NCI-H460 (cell line): ENCODE measurements around the gene NHLH1. TPM values are rescaled to one million over a fixed set of nuclear protein-coding genes. Genes with fewer than 3 reads are reported as not detected.
A peak's percentile ranks its signal among the peaks of the same experiment; 100 is the strongest.

ENCODE experiments used
- DNase-seq: peaks from one replicate; pipeline ENCODE4 v3.0.0-alpha.2; 2016; ENCODE audit warnings: low read depth; ENCODE audit errors: extremely low read depth
- polyA plus RNA-seq: library from polyadenylated mRNA; depleted of rRNA; stranded (reverse); fragments of >200 nt; gene quantifications from 2 replicates; pipeline ENCODE4 v1.2.3, GENCODE V29; 2014; cell fraction: nucleus; rRNA removed
- total RNA-seq: library from RNA; depleted of rRNA; stranded (reverse); fragments of >200 nt; shearing (Covaris generic); gene quantifications from 2 replicates; pipeline ENCODE4 v1.2.3, GENCODE V29; 2014; rRNA removed

NHLH1 gene
- 0.27 TPM in 1 of 2 replicates, not detected in the other for total RNA-seq
- 0.31 TPM in 1 of 2 replicates, not detected in the other for polyA plus RNA-seq

DNA sequence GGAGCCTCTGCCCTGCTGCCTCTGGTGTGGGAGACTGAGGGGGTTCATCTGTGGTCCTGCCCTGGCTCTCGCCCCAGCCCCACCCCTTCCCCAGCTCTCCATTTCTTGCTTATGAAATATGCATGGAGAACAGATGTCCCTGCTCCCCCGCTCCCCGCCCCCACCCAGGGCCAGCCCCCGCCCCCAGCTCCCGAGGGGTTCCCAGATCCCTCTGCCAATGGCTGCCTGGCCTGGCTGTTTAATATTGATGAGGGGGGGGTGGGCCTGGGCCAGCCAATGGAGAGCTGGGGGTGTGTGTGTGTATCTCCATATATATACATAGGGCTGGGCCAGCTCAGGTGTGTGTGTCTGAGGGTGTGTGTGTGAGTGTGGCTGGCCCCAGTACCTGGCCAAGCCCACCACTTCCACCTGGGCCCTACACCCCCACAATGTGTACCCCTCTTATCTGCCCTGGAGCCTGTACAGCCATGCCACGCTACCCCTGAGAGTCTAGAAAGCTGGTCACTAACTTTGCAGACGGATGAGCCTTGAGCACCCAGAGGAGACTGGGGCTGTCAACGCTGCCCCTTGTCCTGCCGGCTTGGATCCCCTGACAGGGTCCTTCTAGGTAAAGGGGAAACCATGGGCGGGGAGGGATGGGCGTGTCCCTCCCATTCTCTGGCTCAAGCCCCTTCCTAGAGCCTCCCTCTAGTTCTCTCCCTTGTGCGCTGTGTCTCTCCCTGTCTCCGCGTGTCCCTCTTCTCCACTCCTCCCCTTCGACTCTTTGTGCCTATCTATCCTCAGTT, at the start of gene NHLH1:
NHLH1 (plus strand) TSS at position 341 of the 785 bp plus-strand sequence. CDS start 3,661 bp downstream, outside the sequence.
- DNase-seq: no peak

DNA sequence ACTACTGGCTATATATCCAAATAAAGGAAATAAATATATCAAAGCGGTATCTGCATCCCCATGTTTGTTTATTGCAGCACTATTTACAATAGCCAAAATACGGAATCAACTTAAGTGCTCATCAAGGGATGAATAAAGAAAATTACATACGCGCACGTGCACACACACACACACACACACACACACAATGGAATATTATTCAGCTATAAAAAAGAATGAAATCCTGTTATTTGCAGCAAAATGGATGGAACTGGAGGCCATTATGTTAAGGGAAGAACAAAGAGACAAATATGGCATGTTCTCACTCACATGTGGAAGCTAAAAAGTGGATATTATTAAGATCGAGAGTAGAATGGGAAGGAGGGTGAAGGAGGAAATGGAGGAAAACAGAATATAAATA, 44.0 kb upstream of the NHLH1 start:
- DNase-seq: no peak

DNA sequence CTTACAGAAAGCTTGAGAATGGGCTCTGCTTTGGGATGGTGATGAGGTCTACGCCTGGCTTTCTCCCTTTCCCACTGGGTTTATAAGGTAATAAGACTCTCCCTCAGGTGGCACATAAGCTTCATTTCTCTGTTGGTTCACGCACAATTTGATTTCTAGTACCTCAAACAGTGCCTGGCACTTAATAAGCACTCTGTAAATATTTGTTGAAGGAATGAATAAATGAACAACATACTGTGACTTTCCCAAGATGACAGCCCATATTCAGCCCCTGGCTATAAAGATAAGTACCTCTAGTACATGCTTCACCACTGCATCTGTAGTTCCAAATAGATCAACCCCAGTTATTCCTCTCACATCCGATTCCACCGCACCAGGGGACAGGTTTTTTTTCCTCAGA, 41.6 kb upstream of the NHLH1 start:
- no peak for DNase-seq

DNA sequence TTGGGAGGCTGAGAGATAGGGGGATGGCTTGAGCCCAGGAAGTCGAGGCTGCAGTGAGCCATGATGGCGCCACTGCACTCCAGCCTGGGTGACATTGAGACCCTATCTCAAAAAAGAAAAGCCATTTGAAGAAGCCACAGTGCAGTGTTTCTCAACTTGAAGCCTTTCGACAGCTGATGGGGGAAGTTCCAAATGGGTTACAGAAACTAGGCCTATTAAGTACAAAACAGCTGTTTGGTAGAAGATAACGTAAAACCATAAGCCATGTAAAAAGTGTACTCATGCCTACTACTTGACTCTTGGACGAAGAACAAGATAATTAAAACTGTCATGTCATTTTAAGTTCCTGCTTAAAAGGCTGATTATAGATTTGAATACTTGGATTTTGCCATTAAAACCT, 40.5 kb upstream of the NHLH1 start:
- no peak for DNase-seq

DNA sequence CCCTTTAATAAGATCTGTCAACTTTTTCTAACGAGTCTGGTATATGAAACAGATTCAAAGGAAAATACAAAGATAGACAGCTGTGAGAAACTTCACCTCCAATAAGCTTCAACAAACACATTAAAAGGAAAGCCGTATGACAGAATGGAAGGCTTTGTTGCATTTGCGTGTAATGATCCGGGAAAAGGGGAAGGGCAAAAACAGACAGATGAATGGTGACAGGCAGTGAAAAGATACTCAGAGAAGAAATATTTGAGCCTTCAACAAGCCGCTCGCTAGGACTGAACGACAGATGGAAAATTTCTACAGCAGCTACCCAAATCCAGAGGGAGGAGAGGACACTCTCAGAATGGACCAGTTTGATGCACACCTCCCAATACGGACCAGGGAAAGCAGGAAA, 38.7 kb upstream of the NHLH1 start:
- no peak for DNase-seq

DNA sequence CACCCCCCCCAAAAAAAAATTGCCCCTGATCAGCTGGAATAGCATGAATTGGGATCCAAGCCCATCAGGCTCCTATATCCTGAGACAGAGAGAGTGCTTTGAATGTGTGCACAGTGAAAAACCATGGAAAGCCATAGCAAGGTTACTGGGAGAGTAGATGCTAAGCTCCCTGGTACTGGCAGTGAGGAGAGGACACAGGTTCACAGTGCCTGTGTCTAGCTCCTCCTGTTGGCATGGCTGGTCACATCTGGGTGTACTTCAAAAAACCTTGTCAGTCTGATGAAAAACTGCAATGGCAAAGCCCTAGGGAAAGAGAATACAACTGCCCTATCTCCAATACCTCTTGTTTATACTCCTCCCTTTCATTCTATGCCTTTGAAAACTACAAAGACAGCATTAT, 36.8 kb upstream of the NHLH1 start:
- DNase-seq: no peak

DNA sequence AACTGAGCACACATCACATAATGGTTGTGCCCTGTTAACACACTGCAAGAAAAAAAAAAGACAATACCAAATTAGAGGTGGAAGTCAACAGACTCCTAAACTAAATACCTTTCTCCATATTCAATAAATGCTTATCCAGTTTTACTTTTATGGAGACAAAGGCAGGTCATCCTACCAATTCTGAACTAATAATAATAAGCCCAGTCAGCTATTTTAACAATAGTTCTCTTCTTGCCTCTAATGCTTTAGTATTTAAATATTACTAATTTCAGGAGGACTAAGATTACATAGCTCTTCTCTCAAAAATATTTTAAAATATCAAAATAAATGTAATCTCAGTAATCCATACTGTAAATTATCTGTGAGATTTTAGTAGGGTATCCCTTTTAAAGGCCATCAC, 34.4 kb upstream of the NHLH1 start:
- no peak for DNase-seq

DNA sequence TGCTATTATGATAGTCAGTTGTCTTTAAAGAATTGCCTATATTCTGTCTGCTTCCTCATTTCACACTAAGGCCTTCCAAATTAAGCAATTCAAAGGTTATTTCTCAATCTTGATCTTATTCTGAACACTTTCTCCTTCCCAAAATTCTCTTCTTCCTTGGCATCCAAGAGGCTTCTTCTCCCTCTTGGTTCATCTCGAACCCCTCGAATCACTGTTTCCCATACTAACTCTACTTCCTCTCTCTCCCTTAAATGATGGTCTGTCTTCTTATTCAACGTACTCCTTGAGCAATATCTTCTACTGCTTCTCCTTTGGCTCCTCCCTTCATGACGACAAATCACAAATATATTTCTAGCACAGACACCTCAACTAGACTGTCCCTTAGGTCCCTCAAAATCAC, 28.3 kb upstream of the NHLH1 start:
- DNase-seq: no peak

DNA sequence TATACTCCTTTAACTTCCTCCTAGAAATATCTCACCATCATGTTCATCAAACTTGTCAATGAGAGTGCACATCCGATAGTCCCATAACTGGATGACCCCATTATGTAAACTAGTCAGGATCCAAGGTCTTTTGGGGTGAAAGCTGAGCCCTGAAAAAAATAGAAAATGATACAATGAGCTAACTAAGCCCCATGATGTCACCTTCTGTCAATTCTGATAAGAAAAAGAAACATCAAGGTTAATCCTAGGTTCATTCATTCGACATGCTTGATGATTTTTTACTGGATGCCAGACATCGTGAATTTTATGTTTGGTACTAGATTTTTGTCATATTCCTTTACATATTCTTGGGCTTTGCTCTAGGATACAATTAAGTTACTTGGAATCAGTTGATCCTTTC, 26.7 kb upstream of the NHLH1 start:
- no peak for DNase-seq

DNA sequence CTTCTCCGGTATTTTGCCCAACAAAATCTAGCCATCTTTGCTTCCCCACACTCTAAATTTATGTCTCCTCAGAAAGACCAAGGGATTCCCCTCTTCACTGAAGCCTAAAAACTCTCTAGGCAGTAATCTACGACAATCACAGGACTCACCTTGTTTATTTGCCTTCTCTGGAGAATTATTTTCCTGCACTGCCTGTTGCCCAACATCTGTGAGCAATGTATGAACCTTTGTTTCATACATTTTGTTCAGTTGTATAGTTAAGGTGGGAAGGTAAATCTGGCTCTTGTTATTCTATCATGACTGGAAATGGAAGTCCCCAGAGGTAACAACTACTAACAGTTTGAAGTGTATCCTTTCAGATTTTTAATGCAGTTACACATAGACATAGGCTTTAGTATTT, 26.0 kb upstream of the NHLH1 start:
- DNase-seq: no peak

DNA sequence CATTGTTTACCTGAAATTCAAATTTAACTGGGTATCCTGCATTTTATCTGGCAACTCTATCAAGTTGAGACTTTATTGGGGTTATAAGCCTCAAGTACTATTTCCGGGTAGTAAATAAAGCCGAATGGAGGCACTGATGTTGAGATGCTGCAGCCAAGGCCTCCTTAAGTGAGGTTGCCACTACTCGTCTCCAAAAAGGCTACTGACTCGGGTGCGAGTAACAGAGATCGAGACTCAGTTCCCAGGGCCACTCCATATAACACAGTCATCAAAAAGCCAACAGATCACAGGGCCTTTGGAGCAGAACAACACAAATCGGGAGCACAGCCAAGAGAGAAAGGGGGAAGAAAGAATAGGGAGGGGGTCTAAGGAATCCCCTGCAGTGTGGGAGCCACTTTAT, 24.3 kb upstream of the NHLH1 start:
- no peak for DNase-seq

DNA sequence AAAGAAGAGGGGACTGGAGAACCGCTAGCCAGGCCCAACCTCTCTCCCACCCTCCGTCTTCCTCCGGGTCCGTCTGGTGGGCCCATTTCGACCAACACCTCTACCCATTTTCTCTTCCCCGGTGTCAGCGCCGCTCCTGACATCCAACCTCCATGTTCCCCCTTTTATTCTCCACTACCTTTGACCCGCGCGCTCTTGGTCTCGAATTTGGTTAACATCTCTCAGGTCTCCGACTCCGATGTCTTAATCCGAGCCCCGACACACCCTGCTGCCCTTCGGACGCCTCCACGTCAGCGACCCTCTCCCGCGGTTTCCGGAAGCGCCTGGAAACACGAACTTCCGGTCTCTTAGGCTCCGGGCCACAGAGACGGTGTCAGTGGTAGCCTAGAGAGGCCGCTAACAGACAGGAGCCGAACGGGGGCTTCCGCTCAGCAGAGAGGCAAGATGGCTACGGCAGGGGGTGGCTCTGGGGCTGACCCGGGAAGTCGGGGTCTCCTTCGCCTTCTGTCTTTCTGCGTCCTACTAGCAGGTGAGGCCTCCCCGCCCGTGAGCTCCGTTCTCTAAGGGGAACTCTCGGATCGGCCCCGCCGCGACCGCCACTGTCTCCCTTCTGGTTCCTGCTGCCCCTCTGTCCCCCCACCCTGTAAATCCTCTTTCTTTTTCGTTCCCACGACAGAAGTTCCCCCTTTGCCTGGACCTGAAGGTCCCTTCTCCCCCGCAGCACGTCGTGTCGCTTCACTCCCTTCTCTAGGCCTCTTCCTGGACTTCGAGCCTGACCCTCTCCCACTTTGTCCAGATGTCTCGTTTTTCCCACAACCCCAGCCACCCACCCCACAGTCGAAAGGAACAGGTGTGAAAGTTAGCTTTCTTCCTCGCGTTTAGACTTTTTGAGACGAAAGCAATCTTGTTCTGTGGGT, 23.7 kb upstream of the NHLH1 start, which contains the start of the genes COPA and NCSTN:
COPA (minus strand) TSS at position 298 of the 917 bp plus-strand sequence; CDS start at position 218, 80 bp downstream.
NCSTN (plus strand) TSS at position 431 of the 917 bp plus-strand sequence; CDS start at position 445, 14 bp downstream.
- DNase-seq: peak; percentile 98

DNA sequence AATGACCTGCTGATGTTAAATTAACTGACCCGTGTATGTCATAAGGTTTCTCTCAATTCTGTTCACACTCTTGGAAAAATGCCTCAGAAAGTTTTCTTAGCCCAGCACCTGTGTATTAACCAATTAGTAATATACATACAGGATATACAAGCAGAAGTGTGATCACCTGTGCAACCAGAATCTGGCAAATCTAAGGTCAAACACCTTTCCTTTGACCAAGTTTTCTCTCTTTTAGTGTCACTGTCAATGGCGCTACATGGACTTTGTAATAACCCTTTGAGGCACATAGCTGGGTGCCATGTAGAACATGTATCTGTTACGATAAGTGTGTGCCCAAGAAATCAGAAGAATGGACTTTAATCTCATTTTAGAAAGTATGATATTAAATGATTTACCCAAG, 22.6 kb upstream of the NHLH1 start:
- no peak for DNase-seq

DNA sequence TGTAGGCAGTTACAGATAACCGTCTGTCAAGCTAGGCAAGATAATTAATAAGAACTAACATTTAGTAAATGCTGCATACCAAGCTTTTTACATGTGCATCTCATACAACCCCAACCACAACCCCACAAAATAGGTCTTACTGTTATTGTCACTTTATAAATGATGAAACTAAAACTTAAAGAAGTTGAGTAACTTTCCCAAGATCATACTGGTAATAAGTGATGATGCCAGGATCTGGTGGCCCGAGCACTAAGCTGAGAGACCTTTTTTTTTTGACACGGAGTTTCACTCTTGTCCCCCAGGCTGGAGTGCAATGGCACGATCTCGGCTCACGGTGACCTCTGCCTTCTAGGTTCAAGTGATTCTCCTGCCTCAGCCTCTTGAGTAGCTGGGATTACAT, 21.9 kb upstream of the NHLH1 start:
- no peak for DNase-seq

DNA sequence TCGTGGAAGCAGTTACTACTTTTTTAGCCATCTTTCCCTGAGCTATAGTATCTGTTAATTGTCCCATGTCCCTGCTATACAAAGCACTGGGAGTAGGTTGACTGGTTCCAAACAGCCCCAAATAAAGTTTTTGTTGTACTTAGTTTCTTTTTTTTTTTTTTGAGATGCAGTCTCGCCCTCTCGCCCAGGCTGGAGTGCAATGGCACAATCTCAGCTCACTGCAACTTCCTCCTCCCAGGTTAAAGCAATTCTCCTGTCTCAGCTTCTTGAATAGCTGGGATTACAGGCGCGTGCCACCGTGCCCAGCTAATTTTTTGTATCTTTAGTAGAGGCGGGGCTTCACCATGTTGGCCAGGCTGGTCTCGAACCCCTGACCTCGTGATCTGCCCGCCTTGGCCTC, 20.4 kb upstream of the NHLH1 start:
- no peak for DNase-seq

DNA sequence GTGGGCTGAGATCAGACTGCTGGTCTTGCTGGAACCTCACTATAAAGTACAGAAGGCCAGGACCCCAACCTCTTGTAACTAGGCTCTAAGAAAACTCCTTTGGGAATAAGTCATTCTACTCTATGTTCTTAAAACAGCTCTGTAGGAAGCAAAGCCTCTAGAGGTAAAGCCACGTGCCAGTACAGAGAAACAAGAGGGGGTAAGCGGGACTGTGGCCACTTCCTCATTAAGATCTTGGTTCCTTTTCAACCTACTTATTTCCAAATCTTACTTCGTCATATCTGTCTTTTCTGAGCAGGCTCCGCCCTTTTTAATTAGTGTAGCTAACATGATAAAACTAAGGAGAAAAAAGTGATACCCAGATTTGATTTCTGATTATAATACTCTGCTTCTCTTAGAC, 19.9 kb upstream of the NHLH1 start:
- DNase-seq: no peak

DNA sequence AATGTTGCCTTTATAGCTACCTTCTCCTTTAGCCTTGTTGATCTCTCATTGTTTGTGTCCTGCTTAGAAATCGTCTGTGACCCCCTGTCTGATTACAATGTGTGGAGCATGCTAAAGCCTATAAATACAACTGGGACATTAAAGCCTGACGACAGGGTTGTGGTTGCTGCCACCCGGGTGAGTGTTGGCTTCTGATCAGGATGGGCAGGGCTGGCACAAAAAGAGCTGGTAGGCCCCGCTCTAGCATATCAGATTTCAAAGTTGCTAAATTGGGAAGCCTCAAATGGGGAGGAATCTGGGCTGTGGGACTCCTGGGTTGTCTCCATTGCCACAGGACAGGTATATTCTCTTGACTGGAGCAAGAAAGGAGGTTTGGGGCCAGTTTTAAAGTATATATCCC, 15.2 kb upstream of the NHLH1 start:
- DNase-seq: no peak

DNA sequence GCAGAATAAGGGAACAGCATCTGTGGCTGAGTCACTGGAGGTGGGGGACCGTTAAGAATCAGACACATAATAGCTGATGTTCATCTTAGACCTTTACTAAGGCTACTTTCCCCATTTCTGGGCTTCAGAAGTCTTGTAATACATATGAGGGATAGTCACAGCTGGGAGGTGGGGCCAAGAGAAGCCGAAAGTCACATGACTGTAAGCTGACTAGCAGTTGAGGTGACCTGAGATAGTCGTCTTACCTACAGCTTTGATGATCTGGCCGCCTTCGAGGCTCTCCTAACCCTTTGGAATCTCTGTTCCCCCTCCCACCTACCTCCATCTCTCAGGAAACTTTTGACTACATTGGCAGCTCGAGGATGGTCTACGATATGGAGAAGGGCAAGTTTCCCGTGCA, 14.3 kb upstream of the NHLH1 start:
- no peak for DNase-seq

DNA sequence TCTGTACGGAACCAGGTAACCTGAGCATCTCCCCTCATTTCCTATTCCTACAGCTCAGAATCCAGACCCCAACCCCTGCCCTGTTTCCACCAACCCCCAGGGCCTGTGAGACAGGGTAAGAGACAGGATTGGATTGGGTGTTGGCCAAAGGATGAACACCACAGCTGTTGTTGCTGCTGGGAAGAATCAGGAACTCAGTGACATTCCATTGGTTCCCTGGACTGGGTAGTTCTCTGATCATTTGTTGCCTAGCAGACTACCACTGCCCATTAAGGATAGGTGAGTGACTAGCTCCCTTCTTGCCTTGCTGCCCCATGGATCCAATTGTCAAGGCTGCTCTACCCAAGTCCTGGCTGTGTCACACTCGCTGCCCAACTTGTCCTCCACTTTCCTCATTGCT, 13.6 kb upstream of the NHLH1 start:
- no peak for DNase-seq

DNA sequence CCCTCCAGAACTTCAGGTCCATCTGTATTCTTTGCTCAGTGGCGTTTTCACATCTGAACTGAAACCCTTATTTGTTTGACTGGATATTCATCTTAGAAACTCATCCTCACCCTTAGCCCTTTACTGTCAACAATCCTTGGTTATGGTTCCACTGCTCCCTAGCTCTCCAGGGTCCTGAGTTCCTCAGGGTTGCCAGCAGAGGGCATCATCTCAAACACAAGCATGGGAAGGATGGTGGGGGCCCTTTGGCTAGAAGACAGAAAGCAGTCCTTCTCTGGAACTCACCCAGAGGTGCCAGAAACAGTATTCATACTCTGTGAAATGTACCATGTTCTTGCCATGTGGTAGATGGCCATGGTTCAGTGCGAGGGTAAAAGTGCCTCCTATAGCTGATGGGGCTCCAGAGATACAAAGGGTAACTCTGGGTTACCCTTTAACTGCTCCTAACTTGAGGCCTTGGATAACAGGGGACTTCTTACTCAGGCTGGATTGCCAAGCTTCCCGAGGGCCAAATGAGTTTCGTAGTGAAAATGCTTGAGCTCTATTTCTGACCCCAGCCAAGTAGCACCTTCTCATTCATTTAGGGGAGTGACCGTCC, 12.4 kb upstream of the NHLH1 start:
- peak; percentile 28 for DNase-seq
